ENCODE measurements around the gene CHL1.

The CHL1 gene

DNA sequence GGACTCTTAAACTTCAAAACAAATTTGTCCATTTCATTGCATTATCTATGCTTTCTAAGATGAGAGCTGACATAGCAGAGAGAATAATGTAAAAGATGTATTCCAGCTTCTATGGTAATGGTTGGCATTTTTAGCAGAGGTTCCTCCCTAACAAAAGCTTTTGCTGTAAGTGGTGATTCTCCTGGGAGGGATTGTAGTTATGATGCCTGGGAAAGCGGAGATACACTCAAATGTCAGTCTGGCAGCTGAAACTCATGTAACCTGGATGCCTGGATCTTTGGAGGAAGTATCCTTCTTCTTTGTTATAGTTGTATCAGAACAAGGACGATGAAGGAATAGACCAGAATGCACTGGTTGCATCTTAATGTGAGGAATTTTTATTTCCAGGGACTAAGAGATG, 7.5 kb downstream of the CHL1 start:
- Histone ChIP-seq H3K27ac (ENCODE audit: low read depth, low read length, poor library complexity, severe bottlenecking) (no peak overlapping the region), H2AFZ (ENCODE audit: low read length) (no peak overlapping the region), H3K4me3 (ENCODE audit: low read depth, low read length, poor library complexity, severe bottlenecking) (no peak overlapping the region), H3K4me1 (ENCODE audit: insufficient read depth, low read length, severe bottlenecking) (peaks cover 38% of the 10 kb centered on the region), H3F3A (ENCODE audit: insufficient read depth, low read length) (no peaks in the 10 kb centered on the region), H3K4me2 (ENCODE audit: low read length) (no peak overlapping the region), H3K9me3 (ENCODE audit: low read length) (no peaks in the 10 kb centered on the region), H4K20me1 (ENCODE audit: insufficient read depth, low read length) (no peaks in the 10 kb centered on the region), H3K79me2 (ENCODE audit: insufficient read depth, low read length) (peaks cover 46% of the 10 kb centered on the region), H3K27me3 (ENCODE audit: insufficient read depth, low read length) (no peaks in the 10 kb centered on the region), H3K9me2 (ENCODE audit: low read depth, low read length) (no peaks in the 10 kb centered on the region), H3K36me3 (ENCODE audit: insufficient read depth, low read length) (no peaks in the 10 kb centered on the region), H3K9ac (ENCODE audit: low read length) (no peak overlapping the region)
- no peak for TF ChIP-seq EZH2 (IDR thresholded peaks at IDR 0.05; ENCODE audit: borderline replicate concordance, low read length)

- Histone ChIP-seq H2AFZ (ENCODE audit: low read length) (no peak overlapping the region), H3K9ac (ENCODE audit: low read length) (no peak overlapping the region)
Observed at GRCh38 chr3:207973-208372, 11.4 kb downstream of the CHL1 start.

GRCh38 chr3:210669-211068, 14.1 kb downstream of the CHL1 start:
- Histone ChIP-seq H3K79me2 (ENCODE audit: insufficient read depth, low read length) (peaks cover 14% of the 10 kb centered on the region; the same call in 1 of the 2 replicates), H3K9ac (ENCODE audit: low read length) (no peak overlapping the region), H3K4me1 (ENCODE audit: insufficient read depth, low read length, severe bottlenecking) (peaks cover 46% of the 10 kb centered on the region), H3K9me3 (ENCODE audit: low read length) (no peaks in the 10 kb centered on the region), H2AFZ (ENCODE audit: low read length) (no peak overlapping the region), H3K4me2 (ENCODE audit: low read length) (no peak overlapping the region), H3K27me3 (ENCODE audit: insufficient read depth, low read length) (no peaks in the 10 kb centered on the region), H3K9me2 (ENCODE audit: low read depth, low read length) (no peaks in the 10 kb centered on the region), H4K20me1 (ENCODE audit: insufficient read depth, low read length) (no peaks in the 10 kb centered on the region), H3K4me3 (ENCODE audit: low read depth, low read length, poor library complexity, severe bottlenecking) (no peak overlapping the region), H3F3A (ENCODE audit: insufficient read depth, low read length) (no peaks in the 10 kb centered on the region), H3K27ac (ENCODE audit: low read depth, low read length, poor library complexity, severe bottlenecking) (no peak overlapping the region), H3K36me3 (ENCODE audit: insufficient read depth, low read length) (no peaks in the 10 kb centered on the region)
- no peak for TF ChIP-seq CTCF (IDR thresholded peaks at IDR 0.05; ENCODE audit: low read length)
- TF ChIP-seq EZH2 (IDR thresholded peaks at IDR 0.05; ENCODE audit: borderline replicate concordance, low read length), result no peak

More at GRCh38 chr3:207973-208372, 11.4 kb downstream of the CHL1 start:
- no peaks in the 10 kb centered on the region for H3K9me3 ChIP-seq (ENCODE audit: low read length)
- no peaks in the 10 kb centered on the region for H3K9me2 ChIP-seq (ENCODE audit: low read depth, low read length)
- H3K4me1 ChIP-seq (ENCODE audit: insufficient read depth, low read length, severe bottlenecking), result peaks cover 39% of the 10 kb centered on the region
- no peaks in the 10 kb centered on the region for H3F3A ChIP-seq (ENCODE audit: insufficient read depth, low read length)
- H4K20me1 ChIP-seq (ENCODE audit: insufficient read depth, low read length), result no peaks in the 10 kb centered on the region
- no peak overlapping the region for H3K4me3 ChIP-seq (ENCODE audit: low read depth, low read length, poor library complexity, severe bottlenecking)
- peak overlapping the region; percentile 5; the same call in 1 of the 2 replicates for H3K4me2 ChIP-seq (ENCODE audit: low read length)
- H3K79me2 ChIP-seq (ENCODE audit: insufficient read depth, low read length), result peaks cover 26% of the 10 kb centered on the region
- H3K36me3 ChIP-seq (ENCODE audit: insufficient read depth, low read length), result no peaks in the 10 kb centered on the region
- no peaks in the 10 kb centered on the region for H3K27me3 ChIP-seq (ENCODE audit: insufficient read depth, low read length)
- TF ChIP-seq EZH2 (IDR thresholded peaks at IDR 0.05; ENCODE audit: borderline replicate concordance, low read length), result no peak
- TF ChIP-seq CTCF (IDR thresholded peaks at IDR 0.05; ENCODE audit: low read length), result peak; percentile 58
- H3K27ac ChIP-seq (ENCODE audit: low read depth, low read length, poor library complexity, severe bottlenecking), result peak overlapping the region; percentile 33

- no peaks in the 10 kb centered on the region for H4K20me1 ChIP-seq (ENCODE audit: insufficient read depth, low read length)
- peaks cover 59% of the 10 kb centered on the region for H3K4me1 ChIP-seq (ENCODE audit: insufficient read depth, low read length, severe bottlenecking)
- H3K27me3 ChIP-seq (ENCODE audit: insufficient read depth, low read length), result no peaks in the 10 kb centered on the region
- peak overlapping the region; percentile 20; the same call in 1 of the 2 replicates for H3K9ac ChIP-seq (ENCODE audit: low read length)
- peak overlapping the region; percentile 52 for H3K27ac ChIP-seq (ENCODE audit: low read depth, low read length, poor library complexity, severe bottlenecking)
- peaks cover 14% of the 10 kb centered on the region; the same call in 1 of the 2 replicates for H3K79me2 ChIP-seq (ENCODE audit: insufficient read depth, low read length)
- H2AFZ ChIP-seq (ENCODE audit: low read length), result no peak overlapping the region
- peaks cover under 1% of the 10 kb centered on the region; the same call in 1 of the 2 replicates for H3F3A ChIP-seq (ENCODE audit: insufficient read depth, low read length)
- no peaks in the 10 kb centered on the region for H3K9me2 ChIP-seq (ENCODE audit: low read depth, low read length)
- TF ChIP-seq EZH2 (IDR thresholded peaks at IDR 0.05; ENCODE audit: borderline replicate concordance, low read length) (no peak), CTCF (IDR thresholded peaks at IDR 0.05; ENCODE audit: low read length) (no peak)
- no peaks in the 10 kb centered on the region for H3K9me3 ChIP-seq (ENCODE audit: low read length)
- H3K4me3 ChIP-seq (ENCODE audit: low read depth, low read length, poor library complexity, severe bottlenecking), result peak overlapping the region; percentile 16
- no peaks in the 10 kb centered on the region for H3K36me3 ChIP-seq (ENCODE audit: insufficient read depth, low read length)
- H3K4me2 ChIP-seq (ENCODE audit: low read length), result peak overlapping the region; percentile 50
Observed at GRCh38 chr3:212432-212831, 15.9 kb downstream of the CHL1 start.
